BLaER1 (cell line): ENCODE data around the gene CYBA.
"Not testable (repeated sequence)": the region's sequence is repeated elsewhere in the genome, so short reads cannot be mapped to it uniquely, and the experiment has no call there.

ENCODE experiments used
- H3K27ac ChIP-seq: shearing (Covaris generic); formaldehyde crosslinking; 2 replicates; pipeline ENCODE4 v1.8.1; 2022
- H3K27me3 ChIP-seq: shearing (Covaris generic); formaldehyde crosslinking; 2 replicates; pipeline ENCODE4 v1.8.1; 2022
- H3K36me3 ChIP-seq: shearing (Covaris generic); formaldehyde crosslinking; 2 replicates; pipeline ENCODE4 v1.8.1; 2022
- H3K4me1 ChIP-seq: shearing (Covaris generic); formaldehyde crosslinking; 2 replicates; pipeline ENCODE4 v1.8.1; 2022
- H3K4me2 ChIP-seq: shearing (Covaris generic); formaldehyde crosslinking; 2 replicates; pipeline ENCODE4 v1.8.1; 2022
- H3K4me3 ChIP-seq: shearing (Covaris generic); formaldehyde crosslinking; 2 replicates; pipeline ENCODE4 v1.8.1; 2022
- H3K9ac ChIP-seq: shearing (Covaris generic); formaldehyde crosslinking; 2 replicates; pipeline ENCODE4 v1.8.1; 2022
- H3K9me3 ChIP-seq: shearing (Covaris generic); formaldehyde crosslinking; 2 replicates; pipeline ENCODE4 v1.8.1; 2022
- H4K20me1 ChIP-seq: shearing (Covaris generic); formaldehyde crosslinking; 2 replicates; pipeline ENCODE4 v1.8.1; 2022
- Cebpa-rat ChIP-seq: shearing (Covaris generic); IDR thresholded peaks from 2 replicates; pipeline ENCODE4 v1.8.1; 2022

The CYBA gene

GRCh38 chr16:88617268-88618031, 33.4 kb downstream of the CYBA start:
- H3K27ac ChIP-seq = no peak overlapping the region
- H3K36me3 ChIP-seq = peaks cover 86% of the 10 kb centered on the region
- H3K4me2 ChIP-seq = no peak overlapping the region
- TF ChIP-seq Cebpa-rat = no peak
- H3K9me3 ChIP-seq = no peaks in the 10 kb centered on the region
- peaks cover 86% of the 10 kb centered on the region for H4K20me1 ChIP-seq
- H3K9ac ChIP-seq = no peak overlapping the region
- no peak overlapping the region for H3K4me3 ChIP-seq
- no peaks in the 10 kb centered on the region for H3K27me3 ChIP-seq
- peaks cover 67% of the 10 kb centered on the region for H3K4me1 ChIP-seq

GRCh38 chr16:88616736-88617135, 34.1 kb downstream of the CYBA start:
- TF ChIP-seq Cebpa-rat = no peak
- no peaks in the 10 kb centered on the region for H3K27me3 ChIP-seq
- no peak overlapping the region for H3K9ac ChIP-seq
- no peaks in the 10 kb centered on the region for H3K9me3 ChIP-seq
- peaks cover 92% of the 10 kb centered on the region for H4K20me1 ChIP-seq
- H3K4me3 ChIP-seq = no peak overlapping the region
- peak overlapping the region; percentile 86; the same call in 1 of the 2 replicates for H3K4me2 ChIP-seq
- H3K36me3 ChIP-seq = peaks cover 86% of the 10 kb centered on the region
- H3K4me1 ChIP-seq = peaks cover 67% of the 10 kb centered on the region
- no peak overlapping the region for H3K27ac ChIP-seq

GRCh38 chr16:88616320-88616719, 34.5 kb downstream of the CYBA start:
- TF ChIP-seq Cebpa-rat = no peak
- no peaks in the 10 kb centered on the region for H3K27me3 ChIP-seq
- peak overlapping the region; percentile 67 for H3K27ac ChIP-seq
- peaks cover 96% of the 10 kb centered on the region for H4K20me1 ChIP-seq
- H3K4me2 ChIP-seq = peak overlapping the region; percentile 86
- no peak overlapping the region for H3K4me3 ChIP-seq
- H3K9me3 ChIP-seq = no peaks in the 10 kb centered on the region
- H3K9ac ChIP-seq = peak overlapping the region; percentile 53
- H3K4me1 ChIP-seq = peaks cover 67% of the 10 kb centered on the region
- H3K36me3 ChIP-seq = peaks cover 86% of the 10 kb centered on the region

GRCh38 chr16:88614818-88615580, 35.9 kb downstream of the CYBA start:
- H3K27ac ChIP-seq = peak overlapping the region; percentile 67
- TF ChIP-seq Cebpa-rat = no peak
- H3K9me3 ChIP-seq = no peaks in the 10 kb centered on the region
- H3K9ac ChIP-seq = peak overlapping the region; percentile 67
- no peaks in the 10 kb centered on the region for H3K27me3 ChIP-seq
- peaks cover 62% of the 10 kb centered on the region for H3K4me1 ChIP-seq
- H4K20me1 ChIP-seq = peaks cover 93% of the 10 kb centered on the region
- H3K4me3 ChIP-seq = peak overlapping the region; percentile 11; the same call in 1 of the 2 replicates
- peak overlapping the region; percentile 86 for H3K4me2 ChIP-seq
- H3K36me3 ChIP-seq = peaks cover 86% of the 10 kb centered on the region

GRCh38 chr16:88613911-88614817, 36.7 kb downstream of the CYBA start:
- H3K4me1 ChIP-seq = peaks cover 53% of the 10 kb centered on the region

DNA sequence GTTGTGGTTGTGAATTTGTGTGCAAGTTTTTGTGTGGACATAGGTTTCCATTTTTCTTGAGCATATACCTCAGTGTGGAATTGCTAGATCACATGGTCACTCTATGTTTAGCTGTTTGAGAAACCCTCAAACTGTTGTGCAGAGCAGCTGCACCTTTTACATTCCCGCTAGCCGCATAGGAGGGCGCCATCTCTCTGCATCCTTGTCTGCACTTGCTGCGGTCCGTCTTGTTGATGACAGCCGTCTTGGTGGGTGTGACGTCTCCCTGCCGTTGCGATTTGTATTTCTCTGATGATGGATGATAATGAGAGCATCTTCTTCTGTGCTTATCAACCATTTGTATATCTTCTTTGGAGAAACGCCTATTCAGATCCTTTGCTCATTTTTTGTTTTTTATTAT, 37.6 kb downstream of the CYBA start:
- Histone ChIP-seq H3K36me3 (peaks cover 86% of the 10 kb centered on the region), H3K4me2 (peak overlapping the region; percentile 86; the same call in 1 of the 2 replicates), H3K27ac (no peak overlapping the region)

More at GRCh38 chr16:88613911-88614817, 36.7 kb downstream of the CYBA start:
- Histone ChIP-seq H3K36me3 (peaks cover 86% of the 10 kb centered on the region), H3K27me3 (no peaks in the 10 kb centered on the region), H3K27ac (peak overlapping the region; percentile 67), H3K4me3 (peak overlapping the region; percentile 11; the same call in 1 of the 2 replicates), H4K20me1 (peaks cover 86% of the 10 kb centered on the region), H3K4me2 (peak overlapping the region; percentile 86), H3K9me3 (no peaks in the 10 kb centered on the region), H3K9ac (peak overlapping the region; percentile 67)
- no peak for TF ChIP-seq Cebpa-rat

GRCh38 chr16:88610909-88611812, 39.7 kb downstream of the CYBA start:
- Histone ChIP-seq H3K27ac (no peak overlapping the region), H3K36me3 (peaks cover 80% of the 10 kb centered on the region), H3K4me3 (no peak overlapping the region), H3K4me2 (no peak overlapping the region), H3K27me3 (no peaks in the 10 kb centered on the region), H4K20me1 (peaks cover 82% of the 10 kb centered on the region), H3K4me1 (peaks cover 64% of the 10 kb centered on the region), H3K9ac (no peak overlapping the region), H3K9me3 (no peaks in the 10 kb centered on the region)
- no peak for TF ChIP-seq Cebpa-rat

More for the DNA sequence above, 37.6 kb downstream of the CYBA start:
- H4K20me1 ChIP-seq = peaks cover 83% of the 10 kb centered on the region
- peaks cover 55% of the 10 kb centered on the region for H3K4me1 ChIP-seq
- H3K4me3 ChIP-seq = no peak overlapping the region
- H3K9me3 ChIP-seq = no peaks in the 10 kb centered on the region
- H3K27me3 ChIP-seq = no peaks in the 10 kb centered on the region
- no peak overlapping the region for H3K9ac ChIP-seq
- no peak for TF ChIP-seq Cebpa-rat

- no peak overlapping the region for H3K9ac ChIP-seq
- no peaks in the 10 kb centered on the region for H3K27me3 ChIP-seq
- no peaks in the 10 kb centered on the region for H3K9me3 ChIP-seq
- no peak overlapping the region for H3K27ac ChIP-seq
- no peak overlapping the region for H3K4me2 ChIP-seq
- peaks cover 64% of the 10 kb centered on the region for H3K4me1 ChIP-seq
- no peak overlapping the region for H3K4me3 ChIP-seq
- peaks cover 82% of the 10 kb centered on the region for H4K20me1 ChIP-seq
- H3K36me3 ChIP-seq = peaks cover 87% of the 10 kb centered on the region
- TF ChIP-seq Cebpa-rat = no peak
Observed at GRCh38 chr16:88610080-88610479, 40.8 kb downstream of the CYBA start.

- H3K27me3 ChIP-seq, H3K4me3 ChIP-seq, H3K4me2 ChIP-seq, H3K9ac ChIP-seq, H3K9me3 ChIP-seq, H3K27ac ChIP-seq: not testable (repeated sequence)
- Histone ChIP-seq H3K36me3 (peaks cover 94% of the 10 kb centered on the region), H3K4me1 (peaks cover 58% of the 10 kb centered on the region), H4K20me1 (peaks cover 76% of the 10 kb centered on the region)
Observed at GRCh38 chr16:88609426-88609825, 41.4 kb downstream of the CYBA start.
